GM15510 (cell line): ENCODE data around the gene SKAP1.

Source experiments
- POLR2A ChIP-seq: IDR thresholded peaks from 3 replicates; pipeline ENCODE4 v1.6.1; 2011; ENCODE audit warnings: borderline replicate concordance; ENCODE audit not compliant: insufficient read length; ENCODE audit errors: extremely low read depth

The SKAP1 gene

DNA sequence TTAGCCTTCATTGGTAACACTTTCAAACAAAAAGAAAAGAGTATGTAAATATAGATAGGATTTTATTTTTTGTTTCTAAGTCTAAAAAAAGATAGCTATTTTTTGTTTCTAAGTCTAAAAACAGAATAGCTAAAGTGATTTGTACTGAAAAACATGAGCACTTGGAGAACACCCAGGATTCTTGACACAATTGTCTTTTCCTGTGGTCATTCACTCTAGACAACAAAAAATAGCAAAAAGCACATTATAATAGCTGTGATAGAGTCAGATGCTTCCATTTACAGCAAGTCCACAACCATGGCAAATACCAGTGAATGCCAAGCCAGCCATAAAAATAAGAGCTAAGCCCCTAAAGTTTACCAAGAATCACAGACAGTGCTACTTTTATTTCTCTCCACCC lies 36.7 kb downstream of the SKAP1 start:
- TF ChIP-seq POLR2A = no peak

DNA sequence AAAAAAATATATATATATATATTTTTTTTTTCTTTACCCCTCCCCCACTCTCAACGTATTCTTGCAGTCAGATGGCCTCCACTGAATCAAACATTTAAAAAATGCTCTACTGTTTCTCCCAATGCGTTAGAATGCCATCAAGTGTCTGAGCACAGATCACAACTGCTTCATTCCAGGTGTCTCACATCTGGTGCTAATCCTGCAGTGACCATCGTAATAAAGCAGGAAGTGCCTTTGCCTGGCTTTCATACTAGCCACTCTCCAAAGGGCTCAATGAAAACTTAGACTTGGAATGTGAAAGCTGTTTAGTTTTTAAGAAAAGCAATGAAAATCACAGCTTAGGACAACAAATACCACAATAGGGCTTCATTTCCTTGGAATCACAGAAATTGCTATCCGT lies 37.2 kb downstream of the SKAP1 start:
- TF ChIP-seq POLR2A = no peak

DNA sequence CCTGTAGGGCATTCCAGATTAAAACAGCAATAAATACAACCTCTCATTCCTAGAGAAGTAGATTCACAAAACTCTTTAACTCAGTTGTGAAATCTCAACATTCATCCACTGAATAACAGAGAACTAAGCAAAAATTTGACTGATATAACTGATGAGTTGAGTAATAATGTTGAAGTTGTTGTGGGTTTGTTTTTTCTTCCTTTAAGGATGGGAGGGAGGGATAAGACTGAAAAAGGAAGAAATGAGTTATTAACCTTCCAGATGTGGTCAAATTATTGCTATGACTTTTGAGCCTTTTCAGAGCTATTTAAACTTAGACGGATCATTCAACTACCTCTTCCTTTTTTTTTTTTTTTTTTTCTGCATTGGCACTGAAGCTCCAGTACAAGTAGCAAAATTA lies 38.6 kb downstream of the SKAP1 start:
- no peak for TF ChIP-seq POLR2A

DNA sequence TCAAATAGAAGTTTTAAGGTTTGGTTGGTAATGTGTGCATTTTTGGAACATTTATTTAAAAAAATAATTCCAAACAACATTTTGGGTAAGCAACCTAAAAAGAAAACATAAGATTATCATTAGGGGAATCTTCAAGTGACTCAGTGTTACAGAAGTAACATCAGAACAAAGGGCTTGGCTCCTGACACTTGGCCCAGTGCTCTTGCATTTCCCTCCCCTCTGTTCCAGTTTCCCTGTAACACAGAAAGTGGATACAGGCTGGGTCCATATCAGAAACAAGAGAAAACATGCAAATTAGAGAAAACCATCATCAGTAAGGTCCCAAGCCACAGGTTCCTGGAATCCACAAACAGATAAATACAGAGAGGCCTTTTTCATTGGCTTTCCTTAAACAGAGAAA lies 40.1 kb downstream of the SKAP1 start:
- TF ChIP-seq POLR2A = no peak

- no peak for TF ChIP-seq POLR2A
These were observed 40.9 kb downstream of the SKAP1 start for GRCh38 chr17:48388955-48389743.

- no peak for TF ChIP-seq POLR2A
These were observed 43.2 kb downstream of the SKAP1 start for GRCh38 chr17:48386826-48387225.

GRCh38 chr17:48385319-48385718 lies 44.7 kb downstream of the SKAP1 start:
- TF ChIP-seq POLR2A = no peak

DNA sequence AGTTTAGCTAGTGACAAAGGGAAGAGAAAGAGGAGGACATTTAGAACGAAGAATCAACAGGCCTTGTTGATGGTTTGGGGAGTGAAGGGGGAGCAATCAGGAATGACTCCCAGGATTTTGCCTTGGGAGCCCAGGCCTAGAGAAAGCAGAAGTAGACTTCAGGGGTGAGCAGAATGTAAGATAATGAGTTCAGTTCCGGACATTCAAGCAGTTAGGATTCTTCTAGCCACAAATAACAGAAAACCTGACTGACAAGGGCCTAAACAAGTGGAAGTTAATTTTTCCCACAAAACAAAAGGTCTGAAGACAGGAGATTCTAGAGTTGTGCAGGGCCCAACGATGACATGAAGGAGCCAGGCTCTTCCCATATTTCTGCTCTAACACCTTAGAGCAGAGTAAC lies 45.9 kb downstream of the SKAP1 start:
- TF ChIP-seq POLR2A = no peak

DNA sequence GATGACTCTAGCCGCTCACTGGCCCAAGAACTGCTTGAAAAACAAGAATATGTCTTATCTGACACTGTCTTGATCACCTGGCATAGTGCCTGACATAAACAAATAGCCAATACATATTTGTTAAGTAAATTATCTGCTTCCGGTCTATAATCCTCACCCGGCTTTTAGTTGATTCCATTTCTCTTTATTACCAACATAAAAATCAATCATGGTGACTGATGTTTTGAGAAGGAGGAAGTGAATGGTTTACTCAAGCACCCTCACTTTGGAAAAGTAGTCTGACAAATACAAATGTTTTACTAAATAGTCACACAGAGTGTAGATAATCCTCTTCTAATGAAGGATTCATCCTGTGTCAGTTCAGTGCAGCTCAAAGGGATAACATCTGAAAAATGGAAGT lies 47.0 kb downstream of the SKAP1 start:
- no peak for TF ChIP-seq POLR2A

DNA sequence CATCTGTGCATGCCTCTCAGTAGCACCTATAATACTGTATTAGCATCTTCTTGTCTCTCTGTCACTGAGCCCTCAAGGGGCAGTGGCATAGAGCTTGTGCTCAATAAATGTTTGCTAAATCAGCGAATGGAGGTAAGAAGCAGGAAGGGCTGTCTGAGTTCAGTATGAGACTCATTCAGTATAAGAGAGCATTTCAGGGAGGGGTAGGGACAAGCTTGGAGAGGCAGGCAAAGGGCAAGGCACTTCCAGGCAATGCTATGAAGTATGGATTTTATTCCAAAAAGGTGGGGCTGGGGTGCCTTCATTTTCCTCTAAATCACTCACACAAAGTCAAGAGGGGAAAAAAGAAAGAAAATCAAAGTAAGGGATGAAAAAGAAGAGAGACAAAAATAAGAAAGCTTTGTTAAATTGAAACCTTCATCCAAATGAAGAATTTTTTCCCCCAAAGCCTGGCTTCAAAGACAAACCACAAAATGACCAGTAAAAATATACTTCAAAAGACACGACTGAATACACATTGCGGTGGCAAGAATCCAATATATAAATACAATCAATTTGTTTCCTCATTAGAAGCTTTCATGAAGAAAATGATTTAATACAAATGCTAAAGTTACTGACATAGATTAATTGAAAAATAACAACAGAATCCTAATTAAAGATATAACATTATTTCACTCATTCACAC lies 51.2 kb downstream of the SKAP1 start:
- no peak for TF ChIP-seq POLR2A

- TF ChIP-seq POLR2A = no peak
These were observed 51.8 kb downstream of the SKAP1 start for GRCh38 chr17:48378238-48378637.

GRCh38 chr17:48376682-48377325 lies 53.2 kb downstream of the SKAP1 start:
- no peak for TF ChIP-seq POLR2A

DNA sequence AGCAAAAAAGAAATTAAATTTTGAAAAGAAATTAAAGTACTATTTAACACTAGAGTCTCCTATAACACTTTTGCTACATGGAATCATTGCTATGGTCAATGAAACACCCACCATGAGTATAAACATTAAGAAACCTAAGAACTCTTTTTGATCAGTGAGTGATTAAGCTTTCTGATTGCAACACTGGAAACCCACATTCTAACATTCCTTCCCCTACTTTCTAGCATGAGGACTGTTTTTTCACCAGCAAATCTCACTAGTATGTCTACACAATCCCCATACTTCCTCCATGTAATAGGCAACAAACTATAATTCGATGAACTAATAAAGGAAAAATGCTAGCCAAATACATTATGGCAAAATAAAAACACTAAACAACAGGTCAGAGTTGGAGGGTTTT lies 54.7 kb downstream of the SKAP1 start:
- TF ChIP-seq POLR2A = no peak

DNA sequence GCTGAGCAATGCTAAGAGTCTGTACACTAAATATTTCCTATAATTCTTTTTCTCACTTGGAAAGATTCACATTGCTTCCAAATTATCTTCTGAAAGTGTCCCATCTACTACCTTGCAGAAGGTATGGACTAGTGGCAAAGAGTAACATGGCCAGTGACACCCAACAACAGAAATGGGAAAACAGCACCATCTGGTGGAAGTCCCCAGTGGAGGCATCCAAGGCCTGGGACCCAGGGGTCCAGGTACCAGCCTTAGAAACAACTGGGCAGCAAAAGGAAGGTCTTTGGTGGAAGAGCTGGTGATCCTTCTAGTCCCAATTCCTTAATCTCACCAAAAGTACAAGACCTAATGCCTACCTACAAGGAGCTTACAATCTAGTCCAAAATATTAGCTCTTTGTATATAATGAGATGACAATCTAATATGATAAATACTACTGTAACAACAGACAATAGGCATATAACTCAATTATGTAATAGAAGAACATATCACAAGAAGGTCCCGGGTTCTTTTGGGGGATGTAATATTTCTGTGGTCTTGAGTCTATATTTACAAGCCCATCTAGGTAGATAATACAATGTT lies 55.3 kb downstream of the SKAP1 start:
- no peak for TF ChIP-seq POLR2A

GRCh38 chr17:48373883-48374282 lies 56.1 kb downstream of the SKAP1 start:
- no peak for TF ChIP-seq POLR2A

DNA sequence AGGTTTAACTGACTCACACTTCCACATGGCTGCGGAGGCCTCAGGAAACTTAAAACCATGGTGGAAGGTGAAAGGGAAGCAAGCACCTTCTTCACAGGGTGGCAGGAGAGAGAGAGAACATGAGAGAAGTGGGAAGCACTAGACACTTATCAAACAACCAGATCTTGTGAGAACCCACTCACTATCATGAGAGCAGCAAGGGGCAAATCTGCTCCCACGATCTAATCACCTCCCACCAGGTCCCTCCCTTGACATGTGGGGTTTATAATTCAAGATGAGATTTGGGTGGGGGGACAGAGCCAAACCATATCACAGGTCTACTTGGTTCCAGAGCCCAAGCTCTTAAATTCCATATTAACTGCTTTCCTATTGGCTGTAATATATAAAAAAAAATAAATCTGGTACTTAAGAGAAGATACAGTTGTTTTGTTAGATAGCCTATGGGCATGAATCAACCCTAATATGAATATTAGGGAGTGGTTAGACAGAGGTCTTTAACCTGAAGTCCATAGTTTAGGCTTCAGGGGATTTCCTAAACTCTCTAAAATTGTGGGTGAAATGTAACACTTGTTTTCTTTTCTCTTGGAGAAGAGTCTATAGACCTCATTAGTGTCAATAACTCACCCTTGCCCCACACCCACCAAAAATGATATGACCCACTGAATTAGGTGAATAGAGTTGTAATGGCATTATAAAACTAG lies 56.7 kb downstream of the SKAP1 start:
- no peak for TF ChIP-seq POLR2A

DNA sequence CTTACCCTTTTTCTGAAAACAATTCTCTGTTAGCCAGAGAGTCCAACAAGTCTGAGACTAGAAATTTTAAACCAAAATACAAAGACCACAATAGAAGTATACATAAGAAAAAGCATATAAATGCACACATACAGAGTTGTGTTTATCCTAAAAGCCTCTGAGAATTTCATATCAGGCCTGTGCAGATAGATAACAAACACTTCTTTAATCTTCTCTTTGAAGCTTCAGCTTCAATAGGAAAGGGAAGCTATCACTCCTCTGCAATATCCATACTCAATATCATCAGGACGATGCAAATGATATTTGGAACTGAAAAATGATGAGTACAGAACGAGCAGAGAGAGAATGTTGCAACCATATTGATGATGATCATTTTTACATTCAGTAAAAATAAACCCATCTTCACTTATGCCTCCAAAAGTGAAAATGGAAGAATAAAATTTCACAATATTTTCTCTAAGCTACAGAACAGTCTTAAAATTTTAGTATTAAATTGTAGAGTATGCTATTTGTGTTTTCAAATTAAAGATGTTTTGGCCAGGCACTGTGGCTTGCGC lies 61.6 kb downstream of the SKAP1 start:
- TF ChIP-seq POLR2A = no peak
